WTC11 (cell line): ENCODE results near the gene MRPL55.

Experiments used
- ATF3 ChIP-seq: sonication (generic); formaldehyde crosslinking; conservative IDR thresholded peaks from 2 replicates; pipeline ENCODE4 v1.8.1; 2022; ENCODE audit warnings: mild to moderate bottlenecking, missing genetic modification reagents
- CTCF ChIP-seq: fragments of 200-600 bp; IDR thresholded peaks from 2 replicates; pipeline ENCODE4 v1.8.0; 2022; ENCODE audit warnings: antibody characterized with exemption
- E2F5 ChIP-seq: sonication (generic); formaldehyde crosslinking; IDR thresholded peaks from 2 replicates; pipeline ENCODE4 v1.8.1; 2022; ENCODE audit warnings: mild to moderate bottlenecking, moderate library complexity, missing genetic modification reagents
- NR1H2 ChIP-seq: sonication (generic); formaldehyde crosslinking; IDR thresholded peaks from 2 replicates; pipeline ENCODE4 v1.9.0; 2021; ENCODE audit warnings: mild to moderate bottlenecking, moderate library complexity, missing genetic modification reagents
- PRRX2 ChIP-seq: fragments of 250-450 bp; sonication (Bioruptor Pico); IDR thresholded peaks from 2 replicates; pipeline ENCODE4 v1.8.0; 2021; ENCODE audit warnings: mild to moderate bottlenecking
- SMAD4 ChIP-seq: sonication (generic); formaldehyde crosslinking; IDR thresholded peaks from 2 replicates; pipeline ENCODE4 v1.8.0; 2022; ENCODE audit warnings: mild to moderate bottlenecking, missing genetic modification reagents
- STAT6 ChIP-seq: sonication (generic); formaldehyde crosslinking; conservative IDR thresholded peaks from 2 replicates; pipeline ENCODE4 v1.8.1; 2023; ENCODE audit warnings: mild to moderate bottlenecking, low read depth, missing genetic modification reagents, moderate library complexity
- ZNF396 ChIP-seq: fragments of 250-450 bp; sonication (Bioruptor Pico); IDR thresholded peaks from 2 replicates; pipeline ENCODE4 v1.8.0; 2021; ENCODE audit warnings: mild to moderate bottlenecking, moderate library complexity, borderline replicate concordance

- no peak for TF ChIP-seq SMAD4 (CRISPR knock-in tag)
- no peak for TF ChIP-seq ATF3 (CRISPR knock-in tag)
- no peak for TF ChIP-seq ZNF396
- no peak for TF ChIP-seq CTCF
- TF ChIP-seq E2F5 = no peak
- TF ChIP-seq PRRX2 = no peak
- no peak for TF ChIP-seq NR1H2
- TF ChIP-seq STAT6 (CRISPR knock-in tag) = no peak
Measured at GRCh38 chr1:228152918-228153258, 43.8 kb upstream of the MRPL55 start.
